ENCODE results near the gene PIGA. TPM values are rescaled to one million over a fixed set of nuclear protein-coding genes. Genes with fewer than 3 reads are reported as not detected.

Gene PIGA
- polyA plus RNA-seq, 2 of the 4 experiments (the other 2 are of a cell fraction): 9.5 to 21.2 TPM

GRCh38 chrX:15340867-15341266, 5.5 kb upstream of the PIGA start:
- FAIRE-seq: no peak
- Histone ChIP-seq H3K4me1 (peaks cover 24% of the 10 kb centered on the region), H3K9me3 (no peaks in the 10 kb centered on the region), H3K27ac (peak overlapping the region in 1 of 2 experiments; percentile 25; a peak in 1 of 6 replicates), H3K4me3 (no peak overlapping the region), H3K4me2 (no peak overlapping the region)
- TF ChIP-seq CBX2 (IDR thresholded peaks at IDR 0.05; ENCODE audit: borderline replicate concordance, low read depth) (no peak), RARB (CRISPR knock-in tag; IDR thresholded peaks at IDR 0.05) (no peak), ZSCAN20 (CRISPR knock-in tag; IDR thresholded peaks at IDR 0.05) (no peak), ZNF302 (CRISPR knock-in tag; IDR thresholded peaks at IDR 0.05) (no peak), BCL3 (IDR thresholded peaks at IDR 0.05) (no peak), JUN (IDR thresholded peaks at IDR 0.05) (no peak), RAD21 (conservative IDR thresholded peaks at IDR 0.05 in 1 of 2, IDR thresholded peaks at IDR 0.05 in 1 of 2) (no peak), TFCP2L1 (CRISPR knock-in tag; IDR thresholded peaks at IDR 0.05) (no peak), REST (IDR thresholded peaks at IDR 0.05) (no peak), HDAC2 (IDR thresholded peaks at IDR 0.05) (no peak), RFX5 (IDR thresholded peaks at IDR 0.05) (no peak), NPAS2 (CRISPR knock-in tag; IDR thresholded peaks at IDR 0.05; ENCODE audit: borderline replicate concordance) (no peak), GATA3 (IDR thresholded peaks at IDR 0.05; ENCODE audit: borderline replicate concordance) (no peak), USF2 (IDR thresholded peaks at IDR 0.05) (no peak), EP300 (IDR thresholded peaks at IDR 0.05) (no peak), HOXB5 (CRISPR knock-in tag; IDR thresholded peaks at IDR 0.05) (no peak), RNF2 (IDR thresholded peaks at IDR 0.05; ENCODE audit: borderline replicate concordance, low read depth) (no peak), NFE2L2 (conservative IDR thresholded peaks at IDR 0.05; ENCODE audit: low read length) (no peak), CHD2 (IDR thresholded peaks at IDR 0.05; ENCODE audit: low read length, partially characterized antibody) (no peak)
- ATAC-seq: no peak
- POLR2A ChIA-PET: no interaction called here
- 100% methylated on average over 2 of the region's 2 CpGs for WGBS (ENCODE audit: missing lambda C conversion rate)
- DNase-seq (ENCODE audit: low read depth in 1 of 2, low spot score in 1 of 2): no peak
- CTCF ChIA-PET: no interaction called here

- FAIRE-seq: no peak
- peak; percentile 55 to 69 for ATAC-seq
- peak overlapping the region; percentile 48 to 56; a peak in 5 of 6 replicates for H3K27ac ChIP-seq
- POLR2A ChIA-PET: interaction anchor here (0.7 kb wide), 1 partner anchor 65 kb away, joined by 5 read pairs; no protein-coding TSS in a partner anchor
- H3K4me1 ChIP-seq: no peaks in the 10 kb centered on the region; the same call in 2 of the 3 replicates
- CTCF ChIA-PET: interaction anchor here (1.0 kb wide), 1 partner anchor 13 kb away, joined by 3 read pairs; no protein-coding TSS in a partner anchor
- H3K4me2 ChIP-seq: peak overlapping the region; percentile 85
- WGBS (ENCODE audit: missing lambda C conversion rate): 4% methylated on average over 10 of the region's 10 CpGs
- peak; percentile 53 to 73 for DNase-seq (ENCODE audit: low read depth in 1 of 2, low spot score in 1 of 2)
- H3K4me3 ChIP-seq: peak overlapping the region; percentile 58
- no peaks in the 10 kb centered on the region for H3K9me3 ChIP-seq
- no peak for TF ChIP-seq MAFK (IDR thresholded peaks at IDR 0.05; ENCODE audit: partially characterized antibody)
- no peak for TF ChIP-seq PBX3 (IDR thresholded peaks at IDR 0.05)
- TF ChIP-seq ATOH8 (CRISPR knock-in tag; IDR thresholded peaks at IDR 0.05; ENCODE audit: low read depth): no peak
- no peak for TF ChIP-seq ZC3H11A (IDR thresholded peaks at IDR 0.05)
- no peak for TF ChIP-seq JUNB (IDR thresholded peaks at IDR 0.05)
- no peak for TF ChIP-seq BCL3 (IDR thresholded peaks at IDR 0.05)
- TF ChIP-seq TFCP2L1 (CRISPR knock-in tag; IDR thresholded peaks at IDR 0.05): no peak
- TF ChIP-seq HEYL (CRISPR knock-in tag; IDR thresholded peaks at IDR 0.05): no peak
- TF ChIP-seq ZSCAN20 (CRISPR knock-in tag; IDR thresholded peaks at IDR 0.05): no peak
- TF ChIP-seq NFE2L2 (conservative IDR thresholded peaks at IDR 0.05; ENCODE audit: low read length): no peak
- TF ChIP-seq RARB (CRISPR knock-in tag; IDR thresholded peaks at IDR 0.05): no peak
- no peak for TF ChIP-seq CEBPB (IDR thresholded peaks at IDR 0.05)
- no peak for TF ChIP-seq RAD21 (conservative IDR thresholded peaks at IDR 0.05 in 1 of 2, IDR thresholded peaks at IDR 0.05 in 1 of 2)
- no peak for TF ChIP-seq HOXB5 (CRISPR knock-in tag; IDR thresholded peaks at IDR 0.05)
- TF ChIP-seq FOSL2 (IDR thresholded peaks at IDR 0.05): no peak
- no peak for TF ChIP-seq FOSL2 (CRISPR knock-in tag; IDR thresholded peaks at IDR 0.05)
- no peak for TF ChIP-seq FOXS1 (CRISPR knock-in tag; IDR thresholded peaks at IDR 0.05)
- no peak for TF ChIP-seq SREBF2 (IDR thresholded peaks at IDR 0.05)
Observed at GRCh38 chrX:15336023-15336413, 695 bp upstream of the PIGA start.
